ENCODE data around the gene CITED1.

Gene CITED1

GRCh38 chrX:72308566-72309296 is 3.0 kb upstream of the CITED1 start:
- DNase-seq, result peak in 3 of 6 experiments; percentile 3 to 23 (median 7)

- no peak for DNase-seq
Measured at GRCh38 chrX:72308209-72308565, 2.5 kb upstream of the CITED1 start.

GRCh38 chrX:72307646-72308051 is 1.9 kb upstream of the CITED1 start:
- no peak for DNase-seq

GRCh38 chrX:72306851-72307645 is 1.3 kb upstream of the CITED1 start:
- peak in 2 of 6 experiments; percentile 26 to 35 for DNase-seq

- DNase-seq, result peak in 1 of 6 experiments; percentile 20
Measured at GRCh38 chrX:72306085-72306801, 529 bp upstream of the CITED1 start.

- no peak for DNase-seq
Measured at GRCh38 chrX:72304877-72305276, 837 bp downstream of the CITED1 start.

GRCh38 chrX:72301781-72302180 is 3.9 kb downstream of the CITED1 start:
- DNase-seq, result no peak

- DNase-seq, result no peak
Measured at GRCh38 chrX:72299891-72300630, 5.7 kb downstream of the CITED1 start.

GRCh38 chrX:72297953-72298730 is 7.6 kb downstream of the CITED1 start:
- DNase-seq, result no peak

GRCh38 chrX:72296991-72297390 is 8.7 kb downstream of the CITED1 start:
- DNase-seq, result no peak

GRCh38 chrX:72295745-72296144 is 10.0 kb downstream of the CITED1 start:
- no peak for DNase-seq

- no peak for DNase-seq
Measured at GRCh38 chrX:72294497-72294896, 11.2 kb downstream of the CITED1 start.

- no peak for DNase-seq
Measured at GRCh38 chrX:72282302-72282701, 23.4 kb downstream of the CITED1 start.

- DNase-seq, result no peak
Measured at GRCh38 chrX:72280321-72280845, 25.3 kb downstream of the CITED1 start.

GRCh38 chrX:72276478-72276953 is 29.2 kb downstream of the CITED1 start:
- DNase-seq, result no peak

- no peak for DNase-seq
Measured at GRCh38 chrX:72274526-72274925, 31.2 kb downstream of the CITED1 start.

GRCh38 chrX:72273718-72274117 is 32.0 kb downstream of the CITED1 start:
- no peak for DNase-seq

- DNase-seq, result no peak
Measured at GRCh38 chrX:72272868-72273267, 32.8 kb downstream of the CITED1 start.

- DNase-seq, result no peak
Measured at GRCh38 chrX:72271812-72272211, 33.9 kb downstream of the CITED1 start.

GRCh38 chrX:72271091-72271788 is 34.5 kb downstream of the CITED1 start:
- no peak for DNase-seq

GRCh38 chrX:72270316-72270866 is 35.3 kb downstream of the CITED1 start:
- no peak for DNase-seq
